Skeletal muscle satellite cell (primary cell): ENCODE data around the gene ZNF462.
A peak's percentile ranks its signal among the peaks of the same experiment; 100 is the strongest.

Experiments
- H3K27me3 ChIP-seq: 2 replicates; pipeline ENCODE4 v1.7.0; 2013; ENCODE audit warnings: low read length; ENCODE audit not compliant: control insufficient read depth, insufficient read depth
- H3K36me3 ChIP-seq: 2 replicates; pipeline ENCODE4 v1.7.0; 2013; ENCODE audit warnings: mild to moderate bottlenecking, control low read depth, low read length; ENCODE audit not compliant: insufficient read depth
- H3K4me1 ChIP-seq: 2 replicates; pipeline ENCODE4 v1.7.0; 2013; ENCODE audit warnings: low read length; ENCODE audit not compliant: control insufficient read depth, insufficient read depth
- H3K4me2 ChIP-seq: 2 replicates; pipeline ENCODE4 v1.7.0; 2013; ENCODE audit warnings: mild to moderate bottlenecking, low read length
- H3K4me3 ChIP-seq: 2 replicates; pipeline ENCODE4 v1.7.0; 2013; ENCODE audit warnings: low read length
- H3K9ac ChIP-seq: 2 replicates; pipeline ENCODE4 v1.7.0; 2013; ENCODE audit warnings: mild to moderate bottlenecking, low read depth, low read length, moderate library complexity
- H3K9me3 ChIP-seq: replicated peaks from 2 replicates; pipeline ENCODE4 v1.7.0; 2013; ENCODE audit warnings: mild to moderate bottlenecking, control low read depth, low read length

ZNF462 gene

GRCh38 chr9:106878934-106879333, 16.0 kb downstream of the ZNF462 start:
- Histone ChIP-seq H3K27me3 (no peaks in the 10 kb centered on the region), H3K9me3 (no peaks in the 10 kb centered on the region), H3K4me2 (no peak overlapping the region), H3K36me3 (no peaks in the 10 kb centered on the region), H3K4me1 (peaks cover 42% of the 10 kb centered on the region), H3K4me3 (no peak overlapping the region), H3K9ac (no peak overlapping the region)

GRCh38 chr9:106879439-106879882, 16.5 kb downstream of the ZNF462 start:
- Histone ChIP-seq H3K4me2 (no peak overlapping the region), H3K36me3 (no peaks in the 10 kb centered on the region), H3K27me3 (no peaks in the 10 kb centered on the region), H3K4me3 (no peak overlapping the region), H3K9ac (peak overlapping the region; percentile 5), H3K9me3 (no peaks in the 10 kb centered on the region), H3K4me1 (peaks cover 44% of the 10 kb centered on the region)

GRCh38 chr9:106880081-106880480, 17.1 kb downstream of the ZNF462 start:
- no peaks in the 10 kb centered on the region for H3K9me3 ChIP-seq

GRCh38 chr9:106880863-106881262, 17.9 kb downstream of the ZNF462 start:
- H3K4me3 ChIP-seq: no peak overlapping the region
- no peaks in the 10 kb centered on the region for H3K36me3 ChIP-seq
- peak overlapping the region; percentile 9 for H3K9ac ChIP-seq
- H3K4me1 ChIP-seq: peaks cover 52% of the 10 kb centered on the region
- no peaks in the 10 kb centered on the region for H3K27me3 ChIP-seq
- no peaks in the 10 kb centered on the region for H3K9me3 ChIP-seq
- no peak overlapping the region for H3K4me2 ChIP-seq

More at GRCh38 chr9:106880081-106880480, 17.1 kb downstream of the ZNF462 start:
- Histone ChIP-seq H3K36me3 (no peaks in the 10 kb centered on the region), H3K4me1 (peaks cover 44% of the 10 kb centered on the region), H3K27me3 (no peaks in the 10 kb centered on the region), H3K4me2 (no peak overlapping the region), H3K4me3 (no peak overlapping the region), H3K9ac (no peak overlapping the region)

GRCh38 chr9:106883030-106883429, 20.1 kb downstream of the ZNF462 start:
- H3K4me1 ChIP-seq: peaks cover 59% of the 10 kb centered on the region
- no peaks in the 10 kb centered on the region for H3K9me3 ChIP-seq
- H3K4me3 ChIP-seq: no peak overlapping the region
- H3K9ac ChIP-seq: no peak overlapping the region
- no peaks in the 10 kb centered on the region for H3K27me3 ChIP-seq
- H3K4me2 ChIP-seq: no peak overlapping the region
- H3K36me3 ChIP-seq: no peaks in the 10 kb centered on the region

GRCh38 chr9:106883626-106884190, 20.7 kb downstream of the ZNF462 start:
- H3K4me1 ChIP-seq: peaks cover 54% of the 10 kb centered on the region
- H3K4me3 ChIP-seq: no peak overlapping the region

GRCh38 chr9:106885451-106885850, 22.5 kb downstream of the ZNF462 start:
- no peaks in the 10 kb centered on the region for H3K9me3 ChIP-seq
- no peak overlapping the region for H3K9ac ChIP-seq
- no peaks in the 10 kb centered on the region for H3K27me3 ChIP-seq
- no peak overlapping the region for H3K4me3 ChIP-seq
- no peaks in the 10 kb centered on the region for H3K36me3 ChIP-seq
- H3K4me2 ChIP-seq: peak overlapping the region; percentile 23
- peaks cover 39% of the 10 kb centered on the region for H3K4me1 ChIP-seq

More at GRCh38 chr9:106883626-106884190, 20.7 kb downstream of the ZNF462 start:
- H3K9ac ChIP-seq: no peak overlapping the region
- H3K36me3 ChIP-seq: no peaks in the 10 kb centered on the region
- H3K4me2 ChIP-seq: no peak overlapping the region
- H3K27me3 ChIP-seq: no peaks in the 10 kb centered on the region
- H3K9me3 ChIP-seq: no peaks in the 10 kb centered on the region

GRCh38 chr9:106886111-106887046, 23.4 kb downstream of the ZNF462 start:
- no peak overlapping the region for H3K4me2 ChIP-seq
- H3K4me1 ChIP-seq: peaks cover 32% of the 10 kb centered on the region
- no peaks in the 10 kb centered on the region for H3K27me3 ChIP-seq
- H3K36me3 ChIP-seq: no peaks in the 10 kb centered on the region
- no peaks in the 10 kb centered on the region for H3K9me3 ChIP-seq
- H3K9ac ChIP-seq: no peak overlapping the region
- no peak overlapping the region for H3K4me3 ChIP-seq

GRCh38 chr9:106887066-106887465, 24.1 kb downstream of the ZNF462 start:
- Histone ChIP-seq H3K4me1 (peaks cover 39% of the 10 kb centered on the region), H3K27me3 (no peaks in the 10 kb centered on the region), H3K9me3 (no peaks in the 10 kb centered on the region), H3K4me3 (no peak overlapping the region), H3K9ac (no peak overlapping the region), H3K36me3 (no peaks in the 10 kb centered on the region), H3K4me2 (no peak overlapping the region)

- H3K4me1 ChIP-seq: peaks cover 50% of the 10 kb centered on the region
Observed at GRCh38 chr9:106889061-106889590, 26.2 kb downstream of the ZNF462 start.

GRCh38 chr9:106890608-106891007, 27.6 kb downstream of the ZNF462 start:
- H3K9me3 ChIP-seq: no peaks in the 10 kb centered on the region
- peaks cover 41% of the 10 kb centered on the region for H3K4me1 ChIP-seq

More at GRCh38 chr9:106889061-106889590, 26.2 kb downstream of the ZNF462 start:
- no peak overlapping the region for H3K4me3 ChIP-seq
- H3K4me2 ChIP-seq: no peak overlapping the region
- H3K27me3 ChIP-seq: no peaks in the 10 kb centered on the region
- no peaks in the 10 kb centered on the region for H3K9me3 ChIP-seq
- no peak overlapping the region for H3K9ac ChIP-seq
- H3K36me3 ChIP-seq: no peaks in the 10 kb centered on the region

More at GRCh38 chr9:106890608-106891007, 27.6 kb downstream of the ZNF462 start:
- Histone ChIP-seq H3K4me2 (no peak overlapping the region), H3K4me3 (no peak overlapping the region), H3K9ac (no peak overlapping the region), H3K36me3 (no peaks in the 10 kb centered on the region), H3K27me3 (no peaks in the 10 kb centered on the region)
